K562 (cell line): Measurements from ENCODE around the gene CRYBB1. TPM values are rescaled to one million over a fixed set of nuclear protein-coding genes. Genes with fewer than 3 reads are reported as not detected.

Experiments used
- ARID3B ChIP-seq: fragments of 250-450 bp; sonication (Bioruptor Pico); IDR thresholded peaks from 2 replicates; pipeline ENCODE4 v1.4.0; 2020; ENCODE audit warnings: borderline replicate concordance
- CCNT2 ChIP-seq: IDR thresholded peaks from 2 replicates; pipeline ENCODE4 v1.6.1; 2011; ENCODE audit warnings: borderline replicate concordance, low read depth, mild to moderate bottlenecking, moderate library complexity, mixed read lengths, low read length; ENCODE audit not compliant: insufficient read length; ENCODE audit errors: extremely low read depth
- ETS2 ChIP-seq: IDR thresholded peaks from 2 replicates; pipeline ENCODE4 v1.6.1; 2016; ENCODE audit warnings: borderline replicate concordance, missing genetic modification characterization, mild to moderate bottlenecking, moderate library complexity, missing compliant biosample characterization; ENCODE audit not compliant: poor library complexity, severe bottlenecking
- LARP7 ChIP-seq: fragments of 450-650 bp; IDR thresholded peaks from 2 replicates; pipeline ENCODE4 v1.6.1; 2016
- MGA ChIP-seq: fragments of 450-650 bp; IDR thresholded peaks from 2 replicates; pipeline ENCODE4 v1.6.1; 2016; ENCODE audit warnings: mild to moderate bottlenecking, moderate library complexity
- TCFL5 ChIP-seq: fragments of 250-450 bp; sonication (Bioruptor Pico); conservative IDR thresholded peaks from 2 replicates; pipeline ENCODE4 v1.6.1; 2021; ENCODE audit warnings: mild to moderate bottlenecking, moderate library complexity, matching md5 sums
- polyA plus RNA-seq, 8 experiments: library from polyadenylated mRNA; depleted of rRNA in 4 of 8; stranded (reverse) in 5 of 8; unstranded in 3 of 8; fragments of >200 nt; fragmentation: Nextera tagmentation in 2 of 8; fragmentation: Illumina TruSeq in 1 of 8; extraction: Ambion mirVana in 2 of 8; extraction: Trizol in 1 of 8; gene quantifications; 2 replicates each; pipeline versions ENCODE4 v1.2.1 to v1.2.3, GENCODE V29; 2011 to 2014; ENCODE audit warnings: inconsistent platforms in 1 of 8, missing spikeins in 1 of 8
- total RNA-seq, 7 experiments: library from RNA; depleted of rRNA in 6 of 7; stranded (reverse); fragments of >200 nt in 6 of 7; fragmentation: Illumina TruSeq in 2 of 7; extraction: Trizol in 2 of 7; gene quantifications; 2 replicates each; pipeline versions ENCODE4 v1.2.1 to v1.2.3, GENCODE V29; 2011 to 2021; ENCODE audit warnings: low replicate concordance in 1 of 7

The CRYBB1 gene
- total and polyA plus RNA-seq, 9 of the 15 experiments (the other 6 are each of a cell fraction or from before 2014, with no cell fraction given): 0.16 to 0.45 (median 0.33) TPM; not detected in 2

GRCh38 chr22:26565889-26566288, 51.9 kb downstream of the CRYBB1 start (continued):
- TF ChIP-seq MGA (no peak), CCNT2 (no peak), ARID3B (no peak), ETS2 (no peak), TCFL5 (CRISPR knock-in tag) (no peak), LARP7 (no peak)
